PC-3 (cell line): ENCODE measurements around the gene NUPR1. TPM values are rescaled to one million over a fixed set of nuclear protein-coding genes. Genes with fewer than 3 reads are reported as not detected.

Experiments
- ATAC-seq: fragments of 200-7000 bp; cut with Tn5 transposase; 2 replicates; pipeline ENCODE4 v1.9.1; 2020; ENCODE audit warnings: mild to moderate bottlenecking, moderate library complexity
- BruUV-seq: library from RNA; stranded (reverse); fragments of 400-500 nt; replicated peaks from 2 replicates; lab custom pipeline; 2021; lab: Mats Ljungman, UMichigan
- CTCF ChIA-PET: fragments of 300-600 bp; sonication (Branson Sonifier 250); formaldehyde crosslinking; loops from one replicate; lab custom pipeline; 2022; ENCODE audit warnings: antibody characterized with exemption; lab: Charles Lee
- POLR2A ChIA-PET: fragments of 300-600 bp; sonication (Branson Sonifier 250); formaldehyde crosslinking; loops from one replicate; lab custom pipeline; 2022; ENCODE audit warnings: antibody characterized with exemption; ENCODE audit not compliant: unreplicated experiment; lab: Charles Lee
- DNase-seq: peaks from one replicate; pipeline ENCODE4 v3.0.0-alpha.2; 2015
- H2AFZ ChIP-seq: fragments of 300-600 bp; sonication (generic); 2 replicates; pipeline ENCODE4 v1.6.0; 2016; ENCODE audit warnings: antibody characterized with exemption, low read length
- H3F3A ChIP-seq: fragments of 300-600 bp; sonication (generic); one replicate; pipeline ENCODE4 v1.6.0; 2017; ENCODE audit warnings: antibody characterized with exemption, low read length, control low read depth, mild to moderate bottlenecking; ENCODE audit not compliant: unreplicated experiment
- H3K27ac ChIP-seq: fragments of 300-600 bp; sonication (generic); 2 replicates; pipeline ENCODE4 v1.5.1; 2016; ENCODE audit warnings: mild to moderate bottlenecking, low read length
- H3K27me3 ChIP-seq: fragments of 300-600 bp; sonication (generic); 2 replicates; pipeline ENCODE4 v1.6.1; 2016; ENCODE audit warnings: low read length, mixed read lengths
- H3K36me3 ChIP-seq: fragments of 300-600 bp; sonication (generic); 2 replicates; pipeline ENCODE4 v1.6.1; 2016; ENCODE audit warnings: low read depth, mixed run types, low read length, mixed read lengths
- H3K4me1 ChIP-seq: fragments of 300-600 bp; sonication (generic); 2 replicates; pipeline ENCODE4 v1.5.1; 2016; ENCODE audit warnings: low read length; ENCODE audit not compliant: insufficient read depth
- H3K4me2 ChIP-seq: fragments of 300-600 bp; sonication (generic); 2 replicates; pipeline ENCODE4 v1.6.0; 2016; ENCODE audit warnings: low read length
- H3K4me3 ChIP-seq: fragments of 300-600 bp; sonication (generic); 2 replicates; pipeline ENCODE4 v1.5.1; 2016; ENCODE audit warnings: mild to moderate bottlenecking, low read length, mixed read lengths
- H3K79me2 ChIP-seq: fragments of 300-600 bp; sonication (generic); 2 replicates; pipeline ENCODE4 v1.6.1; 2017; ENCODE audit warnings: low read length, mixed read lengths
- H3K9ac ChIP-seq: fragments of 300-600 bp; sonication (generic); 2 replicates; pipeline ENCODE4 v1.6.0; 2016; ENCODE audit warnings: mild to moderate bottlenecking, low read length
- H3K9me2 ChIP-seq: fragments of 300-600 bp; sonication (generic); replicated peaks from 2 replicates; pipeline ENCODE4 v1.6.1; 2016; ENCODE audit warnings: mixed run types, low read length, mixed read lengths
- H3K9me3 ChIP-seq: fragments of 300-600 bp; sonication (generic); 2 replicates; pipeline ENCODE4 v1.6.1; 2016; ENCODE audit warnings: low read length, mixed read lengths
- H4K20me1 ChIP-seq: fragments of 300-600 bp; sonication (generic); 2 replicates; pipeline ENCODE4 v1.6.1; 2016; ENCODE audit warnings: low read length, mixed read lengths
- CTCF ChIP-seq: fragments of 300-600 bp; sonication (generic); conservative IDR thresholded peaks from 2 replicates; pipeline ENCODE4 v1.5.1; 2017; ENCODE audit warnings: antibody characterized with exemption, low read depth, mild to moderate bottlenecking, low read length
- EZH2 ChIP-seq: fragments of 300-600 bp; sonication (generic); IDR thresholded peaks from one replicate; pipeline ENCODE4 v1.6.1; 2017; ENCODE audit warnings: antibody characterized with exemption, mild to moderate bottlenecking, low read length; ENCODE audit not compliant: unreplicated experiment
- EZH2phosphoT487 ChIP-seq: fragments of 300-600 bp; sonication (generic); IDR thresholded peaks from 2 replicates; pipeline ENCODE4 v1.6.1; 2018; ENCODE audit warnings: mild to moderate bottlenecking, antibody characterized with exemption, low read length, borderline replicate concordance
- intact Hi-C: fragments of 100-400 bp; cut with micrococcal nuclease; formaldehyde crosslinking; loops from 2 replicates; pipeline ENCODE4 v1.9.0; 2023
- total RNA-seq: library from RNA; depleted of rRNA; stranded (reverse); fragments of >200 nt; gene quantifications from 2 replicates; pipeline ENCODE4 v1.2.3, GENCODE V29; 2014

Gene NUPR1
- total RNA-seq, 1 experiment from 2014 or later, result 16.5 TPM

- H3K36me3 ChIP-seq, result no peaks in the 10 kb centered on the region
- DNase-seq, result no peak
- no peak overlapping the region for H3K4me3 ChIP-seq
- H3K9me3 ChIP-seq, result no peaks in the 10 kb centered on the region
- BruUV-seq, result no TSS peak
- intact Hi-C loops, result no loop called here
- no peaks in the 10 kb centered on the region for H3K9me2 ChIP-seq
- no peak overlapping the region for H3K9ac ChIP-seq
- H3K4me1 ChIP-seq, result peaks cover 4% of the 10 kb centered on the region; the same call in 1 of the 2 replicates
- H3K4me2 ChIP-seq, result no peak overlapping the region
- no peak overlapping the region for H2AFZ ChIP-seq
- ChIA-PET POLR2A (no interaction called here), CTCF (no interaction called here)
- no peaks in the 10 kb centered on the region for H3K27me3 ChIP-seq
- no peaks in the 10 kb centered on the region for H4K20me1 ChIP-seq
- no peaks in the 10 kb centered on the region for H3F3A ChIP-seq
- no peaks in the 10 kb centered on the region for H3K79me2 ChIP-seq
- ATAC-seq, result no peak
- no peak for TF ChIP-seq CTCF
- no peak for TF ChIP-seq EZH2
- TF ChIP-seq EZH2phosphoT487, result no peak
- no peak overlapping the region for H3K27ac ChIP-seq
These were observed 33.2 kb downstream of the NUPR1 start for GRCh38 chr16:28505489-28506137.

GRCh38 chr16:28504707-28505404 is 33.9 kb downstream of the NUPR1 start:
- intact Hi-C loops, result no loop called here
- CTCF ChIA-PET, result no interaction called here
- DNase-seq (peak; percentile 73), ATAC-seq (peak; percentile 58)
- BruUV-seq, result no TSS peak
- Histone ChIP-seq H3K4me3 (no peak overlapping the region), H3K4me1 (peaks cover 4% of the 10 kb centered on the region; the same call in 1 of the 2 replicates), H3K36me3 (no peaks in the 10 kb centered on the region), H3K9me2 (no peaks in the 10 kb centered on the region), H3K79me2 (no peaks in the 10 kb centered on the region), H3K4me2 (0 out of 2 replicates have a peak overlapping the region, but pooled peaks have one; percentile 28), H3K27ac (no peak overlapping the region), H3K9me3 (no peaks in the 10 kb centered on the region), H4K20me1 (no peaks in the 10 kb centered on the region), H3K27me3 (no peaks in the 10 kb centered on the region), H2AFZ (peak overlapping the region; percentile 48; the same call in 1 of the 2 replicates), H3F3A (no peaks in the 10 kb centered on the region), H3K9ac (no peak overlapping the region)
- no peak for TF ChIP-seq EZH2phosphoT487
- TF ChIP-seq EZH2, result no peak
- no peak for TF ChIP-seq CTCF
- POLR2A ChIA-PET, result no interaction called here
